HG02678 (cell line): Measurements from ENCODE around the gene TPRG1.

ENCODE experiments used
- ATAC-seq: cut with Tn5 transposase; IDR thresholded peaks from one replicate; pipeline ENCODE4 v1.9.1; 2021; ENCODE audit warnings: mild to moderate bottlenecking, moderate library complexity; ENCODE audit not compliant: unreplicated experiment

Gene TPRG1

DNA sequence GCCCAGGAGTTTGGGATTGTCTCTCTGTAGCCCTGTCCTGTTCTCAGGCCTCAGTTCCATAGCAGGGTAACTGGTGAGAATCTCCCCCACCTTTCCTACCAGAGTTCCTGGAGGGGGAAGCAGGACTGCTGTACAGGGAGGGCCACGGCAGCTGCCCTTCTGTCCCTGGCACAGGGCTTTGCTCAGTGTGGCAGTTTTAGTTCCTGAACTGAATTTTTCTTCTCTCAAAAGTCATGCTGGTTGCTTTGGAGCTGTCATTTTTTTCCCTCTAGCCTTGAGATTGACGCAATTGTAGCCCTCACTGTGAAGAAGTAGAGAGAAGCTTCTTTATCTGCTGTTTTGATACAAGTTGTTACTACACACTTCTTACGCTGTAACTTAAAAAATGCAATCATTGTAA lies 55.5 kb downstream of the TPRG1 start:
- ATAC-seq = no peak

DNA sequence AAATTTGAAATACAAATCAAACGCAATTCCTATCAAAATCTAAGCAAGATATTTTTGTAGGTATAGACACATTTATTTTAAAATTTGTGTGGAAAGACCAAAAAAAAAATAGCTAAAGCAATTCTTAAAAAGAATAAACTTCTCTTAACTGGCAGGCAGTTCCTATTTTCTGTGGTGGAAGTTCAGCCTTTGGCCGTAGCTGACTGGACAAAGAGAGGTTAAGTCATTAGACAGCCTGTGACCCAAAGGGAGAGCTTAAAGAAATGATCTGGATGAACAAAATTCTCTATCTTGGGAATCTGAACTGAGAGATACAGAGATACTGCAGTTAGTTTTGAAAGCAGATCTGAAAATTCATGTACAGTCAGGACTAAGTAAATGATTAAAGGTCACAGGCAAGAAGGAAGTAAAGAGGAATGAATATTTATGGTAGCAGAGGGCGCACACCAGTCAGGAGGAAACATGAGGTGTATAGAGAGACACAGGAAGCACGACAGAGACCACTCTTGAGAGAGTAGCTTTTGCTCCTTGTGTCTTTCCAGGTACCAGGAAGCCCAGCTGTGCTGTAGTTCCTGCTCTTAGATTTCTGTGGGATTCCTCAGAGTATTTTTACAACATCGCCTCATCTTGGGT lies 57.5 kb downstream of the TPRG1 start:
- peak; percentile 56 for ATAC-seq

DNA sequence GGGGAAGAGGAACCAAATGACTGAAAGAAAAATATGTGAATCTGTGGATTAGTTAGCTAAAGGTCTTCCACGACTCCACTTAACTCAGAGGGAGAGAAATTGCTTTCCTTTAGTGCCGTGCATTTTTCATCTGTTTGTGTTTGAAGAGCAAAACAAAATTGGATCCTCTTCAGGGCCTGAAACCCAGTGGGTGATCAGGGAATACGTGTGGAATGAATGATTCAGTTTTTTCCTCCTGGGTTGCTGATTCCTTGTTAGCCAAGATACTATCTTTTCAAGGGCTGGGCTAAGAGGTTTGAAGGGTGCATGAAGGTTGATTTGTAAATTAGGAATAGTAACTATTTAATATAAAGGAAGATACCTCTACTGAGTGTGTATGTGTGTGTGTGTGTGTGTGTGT lies 61.0 kb downstream of the TPRG1 start:
- ATAC-seq = no peak

DNA sequence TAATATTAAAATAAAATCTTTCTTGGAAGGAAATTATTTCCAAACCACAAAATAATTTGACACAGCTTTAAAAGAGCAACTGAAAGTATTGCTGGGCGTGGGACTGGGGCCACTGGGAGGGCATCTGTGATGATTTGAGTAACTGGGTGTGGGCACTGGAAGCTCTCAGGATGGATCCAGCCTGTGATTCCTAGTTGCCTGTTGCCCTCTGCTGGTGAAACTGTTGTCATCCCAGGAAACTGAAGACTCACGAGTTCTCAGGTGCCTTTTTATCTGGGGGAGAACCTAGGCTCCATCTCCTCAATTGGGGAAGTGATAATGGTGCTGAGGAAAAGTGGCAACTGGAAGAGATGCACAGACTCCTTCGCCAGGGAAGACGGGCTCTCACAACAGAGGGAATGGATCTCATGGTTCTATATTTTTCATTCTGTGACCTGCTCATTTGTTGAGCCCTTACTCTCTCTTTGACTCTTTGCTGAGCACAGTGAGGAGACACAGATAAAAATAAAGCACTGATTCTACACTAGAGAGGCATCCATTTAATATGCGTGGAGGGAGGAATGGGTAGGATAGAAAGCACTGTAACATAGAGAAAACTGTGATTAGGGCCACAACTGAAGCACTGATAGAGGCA lies 61.6 kb downstream of the TPRG1 start:
- ATAC-seq = no peak

DNA sequence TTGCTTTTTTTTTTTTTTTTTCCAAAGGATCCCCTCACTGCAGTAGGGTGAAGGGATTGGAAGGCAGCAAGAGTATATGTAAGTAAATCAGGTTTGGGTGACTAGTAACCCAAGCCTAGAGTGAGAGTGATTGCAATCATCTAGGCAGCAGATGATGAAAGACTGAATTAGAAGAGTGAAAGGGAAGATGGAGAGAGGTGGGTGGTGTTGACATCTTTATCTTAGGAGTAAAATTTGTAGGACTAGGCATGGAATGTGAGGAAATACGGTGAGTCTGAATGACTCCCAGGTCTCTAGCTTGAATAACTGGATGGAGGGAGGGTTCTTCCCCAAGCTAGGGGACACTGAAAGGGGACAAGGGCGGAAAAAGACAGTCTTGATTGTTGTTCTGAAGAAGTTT lies 63.4 kb downstream of the TPRG1 start:
- ATAC-seq = no peak

DNA sequence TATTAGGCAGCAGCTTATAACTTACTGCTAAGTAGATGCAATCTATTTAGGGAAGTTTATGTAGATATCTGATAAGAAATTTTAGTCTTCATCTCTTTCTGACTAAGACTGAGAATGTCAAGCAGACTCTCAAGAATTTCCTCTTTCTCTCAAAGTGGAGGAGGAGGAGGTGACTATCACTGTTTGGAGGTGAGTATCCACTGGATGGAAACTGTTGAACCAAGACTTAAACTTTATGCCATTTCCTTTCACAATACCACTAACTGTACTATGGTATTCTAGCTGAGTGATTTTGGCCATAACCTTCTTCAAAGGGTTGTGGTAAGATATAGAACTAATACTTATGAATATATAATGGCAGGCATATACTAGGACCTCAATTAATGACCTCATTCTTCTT lies 64.6 kb downstream of the TPRG1 start:
- peak; percentile 68 for ATAC-seq

DNA sequence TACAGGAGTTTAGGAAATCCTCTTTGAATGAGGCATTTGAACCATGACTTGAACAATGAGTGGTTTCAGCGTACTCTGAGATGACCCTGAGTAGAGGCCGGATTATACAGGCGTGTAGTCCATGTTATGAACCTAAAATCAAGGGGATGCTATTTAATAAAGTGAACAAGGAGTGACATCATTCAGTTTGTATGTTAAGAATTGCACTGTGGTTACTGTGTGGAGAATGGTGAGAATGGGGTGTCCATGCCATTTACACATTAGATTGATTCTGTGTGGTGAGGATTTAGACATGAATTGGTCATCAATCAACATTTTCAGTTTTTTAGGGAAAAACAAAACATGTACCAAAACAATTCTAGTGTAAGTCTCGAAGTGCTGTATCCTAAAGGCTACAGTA lies 65.8 kb downstream of the TPRG1 start:
- no peak for ATAC-seq

DNA sequence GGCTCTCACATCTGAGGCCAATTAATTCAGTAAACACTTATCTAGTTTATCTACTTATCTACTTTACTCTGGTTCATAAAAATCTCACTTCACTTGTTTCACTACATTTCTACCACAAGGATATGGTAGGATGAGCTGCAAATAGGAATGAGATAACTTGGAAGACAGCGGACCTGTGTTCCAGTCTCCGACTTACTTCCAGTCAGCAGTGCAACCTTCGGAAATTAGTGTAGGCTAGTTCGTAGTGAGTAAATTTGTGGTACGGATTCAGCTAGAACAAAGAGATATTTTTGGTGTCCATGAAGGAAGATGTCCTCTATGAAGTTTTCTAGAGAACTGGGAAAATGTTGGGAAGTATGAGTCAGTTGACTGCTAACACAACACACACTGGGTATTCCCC lies 66.3 kb downstream of the TPRG1 start:
- no peak for ATAC-seq

DNA sequence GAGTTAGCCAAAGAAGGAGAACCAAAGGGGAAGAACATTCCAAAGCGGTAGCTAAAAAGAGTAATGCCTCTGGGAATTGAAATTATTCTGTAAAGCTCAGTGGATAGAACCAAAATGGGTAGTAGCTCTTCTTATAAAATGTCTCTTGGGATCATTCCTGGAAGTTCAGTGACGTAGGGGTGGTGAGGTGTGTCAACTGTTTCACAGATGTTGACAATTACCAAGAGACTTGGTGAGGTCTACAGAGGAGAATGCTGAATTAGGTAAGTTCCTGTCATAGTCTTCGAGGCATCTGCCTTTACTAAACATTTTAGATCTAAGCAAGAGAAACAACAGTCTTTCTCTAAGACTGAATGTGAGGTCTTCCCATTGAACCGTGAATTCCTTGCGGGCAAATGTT lies 67.8 kb downstream of the TPRG1 start:
- no peak for ATAC-seq

DNA sequence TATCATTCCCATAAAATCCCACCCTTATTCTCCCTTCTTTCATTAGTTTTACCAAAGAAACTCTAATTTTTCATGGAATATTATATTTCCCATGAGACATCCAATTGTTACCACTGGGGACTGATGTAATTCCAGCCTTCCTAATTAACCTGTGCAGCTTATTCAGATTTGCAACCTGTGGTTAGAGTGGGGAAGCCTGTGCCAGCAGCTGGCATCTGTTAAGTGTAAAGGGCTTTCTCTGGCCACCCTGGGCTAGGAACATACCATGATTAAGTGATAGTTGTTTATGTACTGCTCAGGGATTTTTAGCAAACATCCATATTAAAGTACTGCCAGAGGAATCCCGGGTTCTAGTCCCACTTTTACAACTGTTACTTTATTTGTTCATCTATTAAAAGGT lies 78.2 kb downstream of the TPRG1 start:
- ATAC-seq = no peak

DNA sequence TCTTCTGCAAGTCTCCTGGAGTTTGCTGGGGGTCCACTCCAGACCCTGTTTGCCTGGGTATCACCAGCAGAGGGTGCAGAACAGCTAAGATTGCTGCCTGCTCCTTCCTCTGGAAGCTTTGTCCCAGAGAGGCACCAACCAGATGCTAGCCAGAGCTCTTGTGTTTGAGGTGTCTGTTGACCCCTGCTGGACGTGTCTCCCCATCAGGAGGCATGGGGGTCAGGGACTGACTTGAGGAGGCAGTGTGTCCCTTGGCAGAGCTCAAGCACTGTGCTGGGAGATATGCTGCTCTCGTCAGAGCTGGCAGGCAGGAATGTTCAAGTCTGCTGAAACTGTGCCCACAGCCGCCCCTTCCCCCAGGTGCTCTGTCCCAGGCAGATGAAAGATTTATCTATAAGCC lies 86.5 kb downstream of the TPRG1 start:
- ATAC-seq = no peak

DNA sequence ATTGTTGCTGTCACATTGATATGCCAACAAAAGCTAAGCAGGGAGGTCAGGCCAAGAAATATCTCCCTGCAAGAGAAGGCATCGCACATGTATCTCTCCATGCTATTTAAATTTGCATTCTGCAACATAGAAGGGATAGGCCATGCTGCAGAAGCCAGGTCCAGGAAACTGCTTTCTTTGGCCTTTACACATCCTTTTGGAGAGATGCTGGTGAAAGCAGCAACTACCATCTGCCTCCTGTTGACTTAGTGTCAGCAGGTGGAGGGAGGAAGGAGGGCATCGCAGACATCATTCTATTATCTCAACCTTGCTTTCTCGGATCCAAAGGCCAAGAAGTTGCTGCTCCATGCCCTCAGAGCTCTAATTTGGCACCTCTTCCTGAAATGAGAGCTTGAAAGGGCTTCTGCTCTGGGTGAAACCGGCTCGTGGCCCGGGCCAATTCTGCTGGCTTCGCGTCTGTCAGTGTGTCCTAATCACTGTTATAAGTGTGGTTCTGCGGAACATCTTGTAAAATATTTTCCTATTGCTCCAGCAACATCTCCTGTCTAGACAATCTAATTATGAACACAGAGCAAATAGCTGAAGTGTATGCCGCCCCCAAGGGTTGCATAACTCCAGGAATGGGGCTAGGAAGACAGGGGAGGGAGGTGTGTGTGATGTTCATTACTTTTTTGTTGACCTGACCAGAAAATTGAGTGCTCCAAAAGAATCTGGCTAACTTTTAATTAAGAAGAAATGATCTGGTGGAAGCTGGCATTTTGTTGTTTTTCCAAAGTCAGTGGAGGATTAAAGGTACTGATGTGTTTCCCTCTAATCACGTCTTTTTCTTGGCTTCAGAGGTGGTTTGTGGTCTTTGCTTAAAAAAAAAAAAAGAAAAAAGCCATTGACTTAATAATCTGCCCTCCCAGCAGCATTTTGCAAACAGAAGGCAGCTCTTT lies 89.1 kb downstream of the TPRG1 start:
- ATAC-seq = no peak

DNA sequence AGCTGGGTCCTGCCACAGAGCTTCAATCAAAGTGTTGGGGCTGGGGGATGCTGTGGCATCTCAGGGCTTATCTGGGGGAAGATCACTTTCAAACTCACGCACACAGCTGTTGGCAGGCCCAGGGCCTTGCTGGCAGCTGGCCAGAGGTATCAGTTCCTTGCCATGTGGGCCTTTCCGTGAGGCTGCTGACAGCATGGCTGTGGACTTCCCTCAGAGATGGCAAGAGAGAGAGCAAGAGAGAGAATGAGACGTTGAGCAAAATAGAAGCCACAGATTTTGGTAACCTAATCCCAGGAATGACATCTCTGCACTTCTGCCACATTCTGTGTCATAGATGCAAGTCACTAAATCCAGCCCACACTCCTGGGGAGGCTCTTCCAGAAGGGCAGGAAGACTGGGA lies 91.0 kb downstream of the TPRG1 start:
- ATAC-seq = peak; percentile 89

DNA sequence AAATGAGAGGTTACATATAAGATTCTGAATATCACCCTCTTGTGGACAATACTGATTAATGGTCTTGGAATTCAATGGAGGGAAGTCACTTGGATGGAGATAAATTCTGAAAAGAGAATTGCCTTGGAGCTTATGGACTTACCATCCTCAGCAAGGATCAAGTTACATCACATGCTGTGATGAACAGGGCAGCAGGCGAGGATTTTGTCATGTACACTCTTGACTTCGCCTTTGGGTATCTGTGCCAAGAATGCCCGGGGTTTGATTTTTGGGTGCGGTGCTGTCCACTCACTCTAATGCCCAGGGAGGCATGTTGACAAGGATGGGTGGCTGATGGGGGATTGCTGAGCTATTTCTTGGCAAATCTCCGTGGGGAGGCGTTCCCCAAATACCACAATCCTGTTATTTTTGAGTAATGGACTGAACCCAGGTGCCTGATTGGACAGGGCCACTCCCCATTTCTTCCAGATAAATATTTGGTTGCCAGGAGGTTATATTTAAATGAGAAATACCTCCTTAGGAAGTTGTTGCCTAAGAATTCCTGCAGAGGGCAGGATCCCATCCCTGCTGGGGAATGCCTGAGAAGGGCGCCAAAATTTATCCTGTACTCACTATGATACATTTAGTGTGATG lies 96.3 kb downstream of the TPRG1 start:
- ATAC-seq = no peak

DNA sequence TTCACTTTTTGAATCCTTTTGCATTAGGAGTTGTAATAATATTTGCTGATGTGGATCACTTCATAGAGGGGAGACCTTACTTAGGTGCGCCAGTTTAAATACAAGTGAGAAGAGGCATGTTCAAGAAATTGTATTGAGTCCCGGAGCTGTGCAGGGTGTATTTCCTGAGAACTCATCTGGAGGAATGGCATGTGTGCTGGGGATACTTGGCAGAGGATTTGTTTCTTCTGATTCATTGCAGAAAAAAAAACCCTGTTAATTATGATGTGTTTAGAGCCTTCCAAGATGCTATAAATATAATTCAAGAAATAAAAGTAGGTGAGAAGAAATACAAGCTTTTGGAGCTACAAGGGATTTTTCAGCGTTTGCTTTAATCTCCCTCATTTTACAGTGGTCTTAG lies 97.6 kb downstream of the TPRG1 start:
- ATAC-seq = no peak

DNA sequence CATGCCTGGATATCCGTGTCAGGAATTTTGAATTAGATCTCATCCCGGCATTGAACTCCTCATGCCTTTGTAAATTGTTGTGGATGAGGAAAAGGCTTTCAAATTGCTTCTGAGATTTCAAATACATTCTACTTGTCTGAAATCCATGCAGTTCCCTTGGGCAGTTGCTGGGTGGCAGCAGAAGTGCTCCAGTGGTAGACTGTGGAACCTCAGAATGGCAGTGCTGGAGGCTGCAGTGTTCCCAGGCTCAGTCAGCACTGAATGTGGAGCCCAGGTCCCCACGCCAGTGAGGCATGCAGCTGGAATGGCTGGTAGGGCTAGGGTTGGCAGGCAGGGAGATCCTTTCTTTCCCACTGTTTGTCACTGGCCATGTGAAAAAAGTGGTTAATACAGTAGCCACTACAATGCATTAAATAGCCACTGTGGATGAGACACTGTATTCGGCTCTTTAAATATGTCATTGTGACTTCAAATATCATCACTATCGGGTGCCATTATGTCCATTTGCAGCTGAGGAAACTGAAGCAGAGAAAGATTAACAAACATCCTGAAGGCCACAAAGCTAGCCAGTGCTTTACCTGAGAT lies 98.6 kb downstream of the TPRG1 start:
- ATAC-seq = peak; percentile 79

DNA sequence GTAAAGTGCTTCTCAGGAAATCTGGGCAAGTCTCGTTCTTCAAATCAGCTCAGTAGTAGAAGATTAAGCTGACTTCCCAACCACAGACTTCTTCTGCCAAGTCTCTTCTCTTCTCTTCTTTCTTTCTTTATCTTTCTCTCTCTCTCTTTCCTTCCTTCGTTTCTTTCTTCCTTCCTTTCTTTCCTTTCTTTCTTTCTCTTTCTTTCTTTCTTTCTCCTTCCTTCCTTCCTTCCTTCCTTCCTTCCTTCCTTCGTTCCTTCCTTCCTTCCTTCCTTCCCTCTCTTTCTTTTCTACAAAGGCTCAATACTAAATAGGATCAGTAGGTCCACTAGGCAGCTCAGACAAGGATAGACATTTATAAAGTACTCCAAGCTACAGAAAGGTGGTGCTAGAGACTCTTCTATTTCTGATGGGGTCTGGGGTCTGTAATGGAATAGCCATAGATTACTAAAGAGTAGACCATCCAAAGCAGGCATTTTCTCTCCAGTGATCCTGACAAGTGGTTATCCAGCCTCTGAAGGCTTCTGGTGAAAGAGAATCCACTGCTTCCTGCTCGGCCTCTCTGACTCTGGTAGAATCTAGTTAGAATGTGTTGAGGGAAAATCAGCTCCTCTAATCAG lies 100.8 kb downstream of the TPRG1 start:
- no peak for ATAC-seq

DNA sequence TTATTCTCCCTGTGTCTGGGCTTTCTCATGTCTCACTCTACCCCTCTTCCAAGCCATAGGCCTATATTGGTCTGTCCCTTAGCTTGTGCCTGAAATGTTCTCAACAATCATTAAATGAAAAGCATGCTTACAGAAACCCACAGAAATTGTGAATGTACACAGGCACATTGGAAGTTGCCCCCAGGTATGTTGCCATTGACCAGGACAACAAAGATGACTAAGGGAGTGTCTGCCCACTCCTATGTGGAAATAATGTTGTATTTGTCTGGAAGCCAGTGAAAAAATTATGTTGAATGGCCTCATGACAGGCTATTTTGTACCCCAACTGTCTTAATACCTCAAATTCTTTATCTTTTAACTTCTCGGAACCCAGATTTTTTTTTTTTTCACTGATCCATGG lies 102.0 kb downstream of the TPRG1 start:
- ATAC-seq = no peak

DNA sequence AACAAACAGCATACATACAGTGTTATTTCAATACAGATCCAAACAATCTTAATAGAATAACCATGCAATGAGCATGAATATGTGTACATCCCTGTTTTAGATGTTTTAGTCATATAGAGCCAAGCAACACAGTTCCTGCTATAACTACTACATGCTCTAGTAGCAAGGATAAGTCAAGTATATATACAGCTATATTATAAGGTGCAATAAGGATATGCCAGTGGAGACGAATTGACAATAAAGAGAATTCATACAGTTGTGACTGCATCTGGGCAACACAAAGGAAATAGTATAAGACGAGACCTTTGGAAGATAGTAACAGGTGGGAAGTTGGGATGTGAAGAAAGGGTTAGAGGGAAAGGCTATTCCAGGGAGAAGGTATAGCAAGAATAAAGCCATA lies 103.4 kb downstream of the TPRG1 start:
- no peak for ATAC-seq

DNA sequence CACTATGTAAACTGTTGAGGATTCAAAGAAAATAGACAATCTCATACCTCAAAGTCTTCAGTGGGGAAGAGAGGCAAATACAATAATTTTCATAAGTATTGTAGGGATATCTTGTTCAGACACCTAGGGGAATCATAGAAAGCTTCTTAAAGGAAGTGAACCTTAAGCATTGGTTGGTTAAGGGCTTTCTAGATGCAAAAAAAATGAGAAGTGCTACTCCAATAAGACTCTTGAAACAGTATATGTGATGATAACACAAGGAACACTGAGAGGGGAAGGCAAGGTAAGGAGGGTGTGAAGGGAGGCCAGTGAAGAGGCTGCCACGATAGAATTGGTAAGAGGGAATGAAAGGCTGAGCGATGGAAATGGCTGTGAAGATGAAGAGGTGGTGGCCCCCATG lies 104.1 kb downstream of the TPRG1 start:
- no peak for ATAC-seq
